ENCODE results near the gene CSF1.
"Not testable (repeated sequence)": the region's sequence is repeated elsewhere in the genome, so short reads cannot be mapped to it uniquely, and the experiment has no call there.

Gene CSF1

DNA sequence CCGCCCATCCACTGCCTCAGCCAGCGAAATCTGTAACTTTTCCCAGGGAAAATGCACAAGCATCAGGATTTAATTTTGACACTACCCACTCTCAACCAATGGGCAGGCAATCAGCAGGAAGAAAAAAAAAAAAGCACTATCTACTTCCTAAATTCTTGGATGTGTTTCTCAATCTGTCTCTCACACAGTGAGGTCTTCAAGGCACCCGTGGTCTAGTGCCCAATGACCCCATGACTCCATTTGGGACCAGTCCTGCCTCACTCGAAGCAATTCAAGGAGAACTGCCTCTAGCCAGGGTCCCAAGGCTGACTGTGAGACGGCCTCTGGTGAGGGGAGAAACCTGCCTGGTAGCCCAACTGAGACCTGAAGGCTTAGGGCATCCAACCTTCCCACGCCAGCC, 35.9 kb downstream of the CSF1 start:
- FAIRE-seq = no peak

GRCh38 chr1:109947582-109948284, 37.1 kb downstream of the CSF1 start:
- no peak for FAIRE-seq

DNA sequence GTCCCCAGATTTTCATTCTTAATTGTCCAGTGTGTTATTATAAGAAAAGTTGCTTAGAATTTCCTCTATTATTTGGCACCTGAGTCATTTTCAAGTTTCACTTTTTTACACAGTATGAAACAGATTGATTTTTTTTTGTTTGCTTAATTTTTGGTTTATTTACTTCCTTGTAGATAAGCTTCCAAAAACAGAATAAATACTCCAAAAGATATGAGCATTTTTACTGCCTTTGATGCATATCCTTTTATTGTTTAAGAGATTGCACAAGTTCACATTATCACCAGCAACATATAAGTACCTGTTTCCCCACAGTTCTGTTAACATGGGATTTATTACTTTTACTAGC, 37.6 kb downstream of the CSF1 start:
- no peak for FAIRE-seq

- no peak for FAIRE-seq
These were observed 39.4 kb downstream of the CSF1 start for GRCh38 chr1:109950038-109950437.

- FAIRE-seq = no peak
These were observed 39.9 kb downstream of the CSF1 start for GRCh38 chr1:109950509-109950908.

DNA sequence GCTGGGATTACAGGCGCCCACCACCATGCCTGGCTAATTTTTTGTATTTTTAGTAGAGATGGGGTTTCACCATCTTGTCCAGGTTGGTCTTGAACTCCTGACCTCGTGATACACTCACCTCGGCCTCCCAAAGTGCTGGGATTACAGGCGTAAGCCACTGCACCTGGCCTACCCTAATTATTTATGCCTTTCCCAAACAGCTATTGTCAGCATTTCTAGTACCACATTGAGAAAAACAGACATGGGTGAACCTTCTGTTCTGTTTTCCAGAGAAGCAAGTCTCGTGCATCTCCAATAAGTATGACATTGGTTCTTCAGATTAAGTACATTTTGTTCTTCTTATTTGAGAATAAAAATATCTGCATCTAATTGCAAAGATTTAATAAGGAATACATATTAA, 40.9 kb downstream of the CSF1 start:
- FAIRE-seq = not testable (repeated sequence)

- no peak for FAIRE-seq
These were observed 43.4 kb downstream of the CSF1 start for GRCh38 chr1:109954041-109954512.

DNA sequence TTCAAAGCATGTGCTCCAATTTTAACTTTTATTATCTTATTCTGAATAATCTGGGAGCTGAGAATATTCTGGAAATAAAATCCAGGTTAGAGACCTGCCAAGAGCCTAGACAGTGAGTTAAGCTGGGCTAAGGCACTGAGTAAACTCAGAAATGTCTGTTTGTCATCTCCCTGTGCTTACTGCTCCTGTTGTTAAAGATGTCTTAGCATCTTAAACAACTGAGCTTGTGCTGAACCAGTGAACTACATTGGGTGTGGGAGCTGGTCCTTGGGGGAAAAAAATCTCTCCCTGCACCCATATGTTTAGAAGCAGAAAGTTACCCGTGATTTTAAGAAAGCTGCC, 49.0 kb downstream of the CSF1 start:
- no peak for FAIRE-seq

DNA sequence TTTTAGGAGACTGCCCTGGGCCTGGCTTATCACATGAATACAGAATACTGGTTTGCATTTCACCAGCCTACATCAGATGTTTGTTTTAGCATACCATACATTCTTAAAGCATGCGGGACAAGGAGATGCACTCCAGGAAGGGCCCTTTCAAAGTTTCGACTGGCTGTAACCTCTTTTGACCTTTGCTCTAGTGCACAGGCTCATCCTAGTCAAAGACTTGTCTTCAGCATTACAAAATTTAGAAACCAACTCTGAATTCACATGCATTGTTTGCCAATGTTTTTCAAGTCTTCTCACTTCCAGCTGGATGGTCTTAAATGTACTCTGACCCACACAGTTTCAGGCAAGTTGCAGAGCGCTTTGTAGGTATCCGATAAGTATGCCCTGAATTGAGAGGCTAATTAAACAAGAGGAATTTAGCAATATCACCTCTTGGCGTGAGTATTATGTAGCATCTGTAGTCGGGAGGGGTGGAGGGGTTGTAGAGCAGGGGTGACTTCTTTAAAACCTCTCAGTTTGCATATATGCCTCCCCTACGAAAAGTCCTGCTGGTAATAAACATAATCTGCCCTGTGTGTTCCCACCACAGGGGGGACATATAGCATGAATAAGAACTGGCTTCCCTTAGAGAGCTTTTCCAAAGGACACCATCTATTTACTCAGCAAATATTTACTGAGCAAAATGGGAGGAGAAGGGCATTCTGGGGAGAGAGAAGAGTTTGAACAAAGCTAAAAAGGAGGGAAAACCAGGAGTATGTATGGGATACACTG, 49.5 kb downstream of the CSF1 start:
- FAIRE-seq = no peak

GRCh38 chr1:109960745-109961094, 50.1 kb downstream of the CSF1 start:
- no peak for FAIRE-seq

DNA sequence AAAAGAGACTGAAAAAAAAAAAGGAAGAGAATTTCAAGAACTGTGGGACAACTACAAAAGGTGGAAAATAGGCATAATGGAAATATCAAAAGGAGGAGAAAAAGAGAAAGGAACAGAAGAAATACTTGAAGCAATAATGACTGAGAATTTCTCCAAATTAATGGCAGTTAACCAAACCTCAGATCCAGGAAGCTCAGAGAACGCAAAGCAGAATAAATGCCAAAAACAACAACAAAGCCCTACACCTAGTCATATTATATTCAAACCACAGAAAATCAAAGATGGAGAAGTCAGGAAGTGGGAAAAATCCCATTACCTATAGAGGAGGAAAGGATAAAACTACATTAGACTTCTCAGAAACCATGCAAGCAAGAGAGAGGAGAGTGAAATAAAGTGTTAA, 53.2 kb downstream of the CSF1 start:
- no peak for FAIRE-seq

DNA sequence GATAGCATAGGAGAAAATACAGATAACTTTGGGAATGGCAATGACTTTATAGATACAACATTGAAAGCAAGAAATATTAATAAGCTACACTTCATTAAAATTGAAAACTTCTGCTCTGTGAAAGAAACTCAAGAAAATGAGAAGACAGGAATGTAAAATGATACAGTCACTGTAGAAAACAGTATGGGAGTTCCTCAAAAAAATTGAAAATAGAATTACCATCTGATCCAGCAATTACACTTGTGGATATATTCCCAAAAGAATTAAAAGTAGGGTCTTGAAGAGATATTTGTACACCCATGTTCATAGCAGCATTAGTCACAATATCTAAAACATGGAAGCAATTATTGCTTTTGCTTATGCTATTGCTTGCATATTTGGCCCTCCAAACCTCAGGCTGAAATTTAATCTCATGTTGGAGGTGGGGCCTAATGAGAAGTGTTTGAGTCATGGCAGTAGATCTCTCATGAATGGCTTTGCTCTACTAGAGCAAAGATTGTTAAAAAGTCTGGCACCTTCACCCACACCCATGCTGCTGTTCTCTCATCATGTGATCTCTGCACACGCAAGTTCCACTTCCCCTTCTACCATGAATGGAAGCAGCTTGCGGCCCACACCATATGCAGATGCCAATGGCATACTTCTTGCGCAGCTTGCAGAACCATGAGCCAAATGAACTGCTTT, 58.6 kb downstream of the CSF1 start:
- no peak for FAIRE-seq

GRCh38 chr1:109969907-109970306, 59.3 kb downstream of the CSF1 start:
- FAIRE-seq = no peak

DNA sequence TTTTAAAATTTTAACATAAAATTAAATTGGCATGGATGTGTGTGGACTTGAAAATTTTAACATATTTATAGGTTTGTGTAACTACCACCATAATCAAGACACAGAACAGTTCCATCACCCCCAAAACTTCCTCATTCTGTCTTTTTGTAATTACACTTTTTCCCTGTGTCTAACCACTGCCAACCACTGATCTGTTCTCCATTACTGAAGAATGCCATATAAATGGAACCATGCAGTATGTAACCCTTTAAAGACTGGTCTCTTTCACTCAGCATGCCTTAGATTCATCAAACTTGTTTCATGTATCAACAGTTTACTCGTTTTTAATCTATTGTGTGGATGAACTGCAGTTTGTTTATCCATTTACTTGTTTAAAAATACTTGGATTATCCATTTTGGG, 60.9 kb downstream of the CSF1 start:
- FAIRE-seq = no peak

DNA sequence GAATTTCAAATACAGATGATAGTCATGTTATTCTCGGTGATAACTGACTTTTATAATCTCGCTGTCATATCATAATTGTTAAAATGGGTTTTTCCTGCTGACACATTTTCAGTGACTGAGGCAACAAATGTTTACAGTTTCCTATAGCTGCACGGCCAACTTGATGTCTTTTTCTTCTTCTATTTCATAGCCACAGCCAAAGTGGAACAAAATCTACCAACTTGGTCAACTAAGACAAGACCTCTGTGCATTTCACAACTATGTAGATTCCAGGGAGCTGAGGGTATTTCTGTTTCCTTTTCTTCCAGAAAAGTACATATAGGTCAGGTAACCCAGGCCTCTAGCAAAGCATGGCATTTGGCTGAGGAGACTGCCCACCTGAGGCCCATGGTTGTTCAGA, 63.5 kb downstream of the CSF1 start:
- FAIRE-seq = no peak

DNA sequence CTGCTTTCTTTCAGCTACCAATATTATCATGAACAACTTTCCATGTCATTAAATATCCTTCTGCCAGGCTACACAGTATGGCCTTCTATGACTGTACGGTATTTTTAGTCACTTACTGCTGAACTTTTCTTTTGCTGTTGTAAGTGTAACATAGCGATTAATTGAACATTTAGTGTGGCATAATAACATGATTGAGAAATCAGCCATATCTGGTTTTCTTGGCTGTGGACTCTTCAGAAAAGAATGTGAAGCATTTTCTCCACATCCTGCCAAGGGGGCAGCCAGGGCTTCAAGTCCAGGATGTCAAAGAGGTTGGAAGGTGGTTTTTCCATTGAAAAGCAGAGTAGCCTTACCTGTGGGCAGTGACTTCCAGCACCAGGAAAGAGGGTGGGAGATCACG, 65.1 kb downstream of the CSF1 start:
- FAIRE-seq = no peak

- no peak for FAIRE-seq
These were observed 66.1 kb downstream of the CSF1 start for GRCh38 chr1:109976762-109977161.

DNA sequence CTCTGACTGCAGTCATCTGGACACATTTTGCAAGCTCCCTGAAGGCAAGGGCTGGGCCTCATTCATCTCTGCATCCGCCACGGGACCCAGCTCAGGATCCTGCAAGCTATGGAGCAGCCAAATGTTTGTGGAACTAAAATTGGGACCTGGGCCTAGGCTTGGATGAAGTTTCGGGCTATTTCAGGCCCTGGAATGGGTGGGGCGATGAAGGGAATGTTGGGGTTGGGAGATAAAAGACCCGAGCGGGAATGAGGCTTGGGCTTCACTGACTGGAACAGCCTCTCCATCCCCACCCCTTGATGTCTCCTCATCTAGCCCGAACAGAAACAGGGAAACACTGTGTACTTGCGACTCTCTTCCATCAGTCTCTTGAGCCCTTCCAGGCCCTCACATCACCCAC, 66.6 kb downstream of the CSF1 start:
- FAIRE-seq = no peak

DNA sequence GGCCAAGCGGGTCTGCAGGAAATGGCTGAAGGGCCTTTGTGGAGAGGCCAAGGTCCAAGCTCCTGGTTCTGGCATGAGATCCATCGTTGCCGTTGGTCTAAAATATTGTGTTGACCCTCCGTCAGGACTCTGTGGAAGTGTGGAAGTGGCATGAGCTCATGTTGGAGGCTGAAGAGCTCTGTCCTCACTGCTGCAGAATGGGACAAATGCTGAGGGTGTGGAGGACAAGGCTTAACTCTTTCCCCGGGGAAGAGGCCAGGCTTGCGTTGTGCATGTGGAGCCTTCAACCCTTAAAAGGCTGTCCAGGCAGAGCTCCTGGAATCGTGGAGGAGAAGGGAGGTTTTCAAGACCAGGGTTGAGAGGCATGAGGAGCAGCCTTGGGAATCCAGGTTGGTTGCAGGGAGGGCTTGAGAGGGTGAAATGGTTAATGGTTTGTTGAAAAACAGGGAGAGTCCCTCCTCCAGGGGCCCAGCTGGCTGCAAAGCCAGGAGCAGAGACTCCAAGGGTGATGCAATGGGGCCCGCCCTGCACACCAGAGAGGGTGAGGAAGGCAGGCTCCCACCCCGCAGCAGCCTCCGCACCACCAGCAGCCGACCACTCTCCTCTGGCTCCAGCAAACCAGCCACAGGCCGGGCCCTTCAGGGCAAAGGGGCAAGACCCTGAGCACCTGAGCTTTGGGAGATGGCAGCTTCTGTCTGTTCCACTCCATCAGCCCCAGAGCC, 67.2 kb downstream of the CSF1 start:
- no peak for FAIRE-seq

DNA sequence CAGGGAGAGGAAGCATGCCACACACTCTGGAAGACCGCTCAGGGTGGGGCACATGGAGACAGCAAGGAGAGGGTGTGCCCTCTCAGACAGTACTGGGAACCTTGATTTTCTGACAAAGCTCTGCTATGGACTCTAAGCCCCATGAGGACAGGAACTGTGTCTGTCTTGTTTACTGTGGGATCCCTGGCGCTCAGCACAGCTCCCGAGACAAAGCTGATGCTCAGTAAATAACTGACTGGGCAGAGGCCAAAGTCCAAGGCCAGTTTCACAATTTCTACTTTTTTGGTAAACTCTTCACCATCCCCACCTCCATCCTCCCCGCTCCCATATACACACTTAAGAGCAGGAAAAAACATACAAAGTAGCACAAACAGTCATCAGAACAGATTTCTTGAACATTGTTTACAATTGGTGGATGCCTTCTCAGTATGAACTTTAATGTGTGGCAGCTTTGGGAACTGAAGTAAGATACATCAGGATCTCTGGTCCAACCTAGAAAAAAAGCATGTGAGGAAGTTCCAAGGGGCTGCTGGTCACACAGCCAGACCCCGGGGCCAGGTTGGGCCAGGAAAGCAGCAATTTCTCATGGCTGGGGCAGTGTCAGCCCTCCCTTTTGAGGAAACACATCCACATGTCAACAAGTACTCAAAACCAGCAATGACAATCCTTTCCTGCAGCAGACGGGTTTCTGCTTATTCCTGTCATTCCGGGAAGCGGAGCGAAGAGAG, 68.3 kb downstream of the CSF1 start:
- no peak for FAIRE-seq

DNA sequence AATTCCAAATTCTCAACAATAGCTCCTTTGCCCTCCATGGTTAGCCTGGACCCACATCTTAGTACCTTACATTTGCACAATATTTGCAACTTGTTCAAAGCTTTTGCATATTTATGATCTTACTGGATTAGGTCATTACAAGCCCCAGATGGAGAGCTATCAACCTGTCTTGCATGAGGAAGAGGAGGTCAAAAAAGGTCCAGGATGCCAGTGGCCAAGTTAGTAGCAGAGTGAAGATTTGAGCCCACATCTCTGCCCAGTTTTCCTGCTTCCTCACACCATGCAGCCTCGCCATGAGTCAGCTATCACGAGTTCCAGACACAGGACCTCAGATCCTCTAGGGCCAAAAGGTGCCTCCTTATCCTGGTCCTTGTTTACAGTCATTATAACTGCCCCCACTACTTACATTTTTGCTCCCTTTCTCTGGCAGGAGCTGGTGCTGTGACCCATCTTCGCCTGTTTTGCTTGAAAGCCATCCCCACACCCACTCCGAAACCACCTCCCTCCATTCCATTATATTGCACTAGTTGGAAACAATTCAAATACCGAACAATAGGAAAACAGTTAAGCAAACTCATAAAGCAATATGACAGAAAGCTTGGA, 68.9 kb downstream of the CSF1 start:
- no peak for FAIRE-seq

All from endometrium (tissue), 2 donors.